Transverse colon (tissue), 4 donors: ENCODE results near the gene VWA3A.

Experiments used
- EP300 ChIP-seq: sonication (generic); formaldehyde crosslinking; IDR thresholded peaks from one replicate; pipeline ENCODE4 v1.6.1; 2017; ENCODE audit warnings: antibody characterized with exemption, low read depth
- POLR2A ChIP-seq: fragments of 450-650 bp; IDR thresholded peaks from one replicate; pipeline ENCODE4 v1.6.1; 2016; ENCODE audit warnings: antibody characterized with exemption, mild to moderate bottlenecking, moderate library complexity
- POLR2AphosphoS5 ChIP-seq, 3 donors: sonication (generic); formaldehyde crosslinking; IDR thresholded peaks; one replicate each; pipeline ENCODE4 v1.6.1; 2016; ENCODE audit warnings: antibody characterized with exemption in 3 of 3
- TF ChIP-seq, protein P1 (sequence below), 5 experiments: fragments of 200-600 bp in 3 of 5; fragments of 450-650 bp in 2 of 5; sonication (generic) in 3 of 5; IDR thresholded peaks; 1 replicate in 2 of 5; 2 replicates in 3 of 5; pipeline ENCODE4 v1.5.1; 2016 to 2017; ENCODE audit warnings: antibody characterized with exemption in 5 of 5, inconsistent platforms in 3 of 5, mild to moderate bottlenecking in 2 of 5, moderate library complexity in 1 of 5

DNA sequence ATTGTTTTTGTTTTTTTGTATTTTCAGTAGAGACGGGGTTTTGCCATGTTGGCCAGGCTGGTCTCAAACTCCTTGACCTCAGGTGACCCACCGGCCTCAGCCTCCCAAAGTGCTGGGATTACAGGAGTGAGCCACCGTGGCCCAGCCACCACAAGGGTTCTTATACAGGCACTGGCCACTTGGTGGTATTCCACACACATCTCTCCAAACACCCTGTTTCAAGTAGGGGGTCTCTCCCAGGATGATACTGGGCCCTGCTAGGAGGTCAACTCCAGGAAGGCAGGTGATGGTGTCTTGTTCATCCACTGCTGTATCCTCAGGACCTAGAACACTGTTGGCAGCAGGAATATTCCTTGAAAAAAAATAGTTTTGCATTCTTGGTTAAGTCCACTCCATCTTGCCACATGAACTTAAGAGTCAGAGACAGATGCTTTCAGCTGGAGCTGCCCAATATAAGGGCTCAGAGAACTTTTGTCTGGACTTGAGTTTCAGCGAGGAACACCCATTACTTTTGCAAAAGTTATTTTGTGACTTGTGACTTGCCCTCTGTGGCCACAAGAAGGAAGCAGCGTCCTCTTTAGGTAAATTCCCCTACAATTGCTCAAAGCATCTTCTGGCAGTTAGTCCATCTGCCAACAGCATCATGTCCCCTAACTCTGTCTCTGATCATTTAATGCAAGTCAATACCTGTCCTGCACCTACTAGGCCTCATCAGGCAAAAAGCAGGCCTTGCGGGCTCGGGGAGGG is 106.4 kb downstream of the VWA3A start:
- no peak for TF ChIP-seq POLR2A
- TF ChIP-seq, protein P1, sequence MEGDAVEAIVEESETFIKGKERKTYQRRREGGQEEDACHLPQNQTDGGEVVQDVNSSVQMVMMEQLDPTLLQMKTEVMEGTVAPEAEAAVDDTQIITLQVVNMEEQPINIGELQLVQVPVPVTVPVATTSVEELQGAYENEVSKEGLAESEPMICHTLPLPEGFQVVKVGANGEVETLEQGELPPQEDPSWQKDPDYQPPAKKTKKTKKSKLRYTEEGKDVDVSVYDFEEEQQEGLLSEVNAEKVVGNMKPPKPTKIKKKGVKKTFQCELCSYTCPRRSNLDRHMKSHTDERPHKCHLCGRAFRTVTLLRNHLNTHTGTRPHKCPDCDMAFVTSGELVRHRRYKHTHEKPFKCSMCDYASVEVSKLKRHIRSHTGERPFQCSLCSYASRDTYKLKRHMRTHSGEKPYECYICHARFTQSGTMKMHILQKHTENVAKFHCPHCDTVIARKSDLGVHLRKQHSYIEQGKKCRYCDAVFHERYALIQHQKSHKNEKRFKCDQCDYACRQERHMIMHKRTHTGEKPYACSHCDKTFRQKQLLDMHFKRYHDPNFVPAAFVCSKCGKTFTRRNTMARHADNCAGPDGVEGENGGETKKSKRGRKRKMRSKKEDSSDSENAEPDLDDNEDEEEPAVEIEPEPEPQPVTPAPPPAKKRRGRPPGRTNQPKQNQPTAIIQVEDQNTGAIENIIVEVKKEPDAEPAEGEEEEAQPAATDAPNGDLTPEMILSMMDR (IDR thresholded peaks at IDR 0.05) = no peak
- TF ChIP-seq EP300 = no peak
- no peak for TF ChIP-seq POLR2AphosphoS5 (IDR thresholded peaks at IDR 0.05)
